PC-9 (cell line): ENCODE results near the gene NAGK. TPM values are rescaled to one million over a fixed set of nuclear protein-coding genes. Genes with fewer than 3 reads are reported as not detected.

Experiments used
- BruUV-seq: library from RNA; stranded (reverse); fragments of 400-500 nt; replicated peaks from 2 replicates; lab custom pipeline; 2021; lab: Mats Ljungman, UMichigan
- CTCF ChIA-PET: fragments of 300-600 bp; sonication (Branson Sonifier 250); formaldehyde crosslinking; loops from one replicate; lab custom pipeline; 2022; ENCODE audit warnings: antibody characterized with exemption; lab: Charles Lee
- POLR2A ChIA-PET: fragments of 300-600 bp; sonication (Branson Sonifier 250); formaldehyde crosslinking; loops from one replicate; lab custom pipeline; 2022; ENCODE audit warnings: antibody characterized with exemption; ENCODE audit not compliant: unreplicated experiment; lab: Charles Lee
- DNase-seq, 2 experiments: peaks; one replicate each; pipeline versions ENCODE4 v3.0.0 to v3.0.0-alpha.2; 2015 to 2022; ENCODE audit warnings: mixed read lengths in 1 of 2
- H2AFZ ChIP-seq: fragments of 200-600 bp; sonication (generic); 2 replicates; pipeline ENCODE4 v1.8.1; 2017; ENCODE audit warnings: antibody characterized with exemption
- H3F3A ChIP-seq: fragments of 200-600 bp; sonication (generic); 2 replicates; pipeline ENCODE4 v1.8.1; 2017; ENCODE audit warnings: antibody characterized with exemption, mild to moderate bottlenecking, low read depth; ENCODE audit not compliant: insufficient read depth
- H3K27ac ChIP-seq: fragments of 200-600 bp; sonication (generic); 2 replicates; pipeline ENCODE4 v1.6.1; 2016; ENCODE audit warnings: mixed run types
- H3K27me3 ChIP-seq: fragments of 200-600 bp; sonication (generic); 2 replicates; pipeline ENCODE4 v1.6.1; 2016; ENCODE audit warnings: low read depth, mixed run types; ENCODE audit not compliant: insufficient read depth
- H3K36me3 ChIP-seq: fragments of 200-600 bp; sonication (generic); 2 replicates; pipeline ENCODE4 v1.6.1; 2016; ENCODE audit warnings: low read depth, mixed run types
- H3K4me1 ChIP-seq: fragments of 200-600 bp; sonication (generic); replicated peaks from 2 replicates; pipeline ENCODE4 v1.6.1; 2016; ENCODE audit warnings: mixed run types; ENCODE audit not compliant: insufficient read depth
- H3K4me2 ChIP-seq: fragments of 200-600 bp; sonication (generic); 2 replicates; pipeline ENCODE4 v1.6.1; 2017; ENCODE audit warnings: mixed run types
- H3K4me3 ChIP-seq: fragments of 200-600 bp; sonication (generic); 2 replicates; pipeline ENCODE4 v1.6.1; 2016; ENCODE audit warnings: mixed run types
- H3K79me2 ChIP-seq: fragments of 200-600 bp; sonication (generic); 2 replicates; pipeline ENCODE4 v1.6.1; 2017; ENCODE audit warnings: low read depth, mixed run types
- H3K9me2 ChIP-seq: fragments of 200-600 bp; sonication (generic); 2 replicates; pipeline ENCODE4 v1.8.1; 2017; ENCODE audit warnings: mild to moderate bottlenecking; ENCODE audit not compliant: insufficient read depth
- H3K9me3 ChIP-seq: fragments of 200-600 bp; sonication (generic); 2 replicates; pipeline ENCODE4 v1.8.1; 2016; ENCODE audit warnings: low read depth; ENCODE audit not compliant: insufficient read depth
- H4K20me1 ChIP-seq: fragments of 200-600 bp; sonication (generic); 2 replicates; pipeline ENCODE4 v1.8.1; 2017; ENCODE audit not compliant: insufficient read depth
- EZH2 ChIP-seq: fragments of 200-600 bp; sonication (generic); IDR thresholded peaks from 2 replicates; pipeline ENCODE4 v1.8.0; 2017; ENCODE audit warnings: antibody characterized with exemption, low read depth
- intact Hi-C: fragments of 100-400 bp; cut with micrococcal nuclease; formaldehyde crosslinking; loops from one replicate; pipeline ENCODE4 v1.10.0; 2022; ENCODE audit not compliant: unreplicated experiment
- total RNA-seq: library from RNA; stranded (reverse); gene quantifications from 2 replicates; pipeline ENCODE4 v1.2.3, GENCODE V29; 2021
- TF ChIP-seq, protein P1 (sequence below): fragments of 200-600 bp; sonication (generic); conservative IDR thresholded peaks from 2 replicates; pipeline ENCODE4 v1.6.1; 2017; ENCODE audit warnings: mixed run types, antibody characterized with exemption, mild to moderate bottlenecking, moderate library complexity

The NAGK gene
- total RNA-seq, 1 experiment from 2014 or later, result 34.1 TPM

DNA sequence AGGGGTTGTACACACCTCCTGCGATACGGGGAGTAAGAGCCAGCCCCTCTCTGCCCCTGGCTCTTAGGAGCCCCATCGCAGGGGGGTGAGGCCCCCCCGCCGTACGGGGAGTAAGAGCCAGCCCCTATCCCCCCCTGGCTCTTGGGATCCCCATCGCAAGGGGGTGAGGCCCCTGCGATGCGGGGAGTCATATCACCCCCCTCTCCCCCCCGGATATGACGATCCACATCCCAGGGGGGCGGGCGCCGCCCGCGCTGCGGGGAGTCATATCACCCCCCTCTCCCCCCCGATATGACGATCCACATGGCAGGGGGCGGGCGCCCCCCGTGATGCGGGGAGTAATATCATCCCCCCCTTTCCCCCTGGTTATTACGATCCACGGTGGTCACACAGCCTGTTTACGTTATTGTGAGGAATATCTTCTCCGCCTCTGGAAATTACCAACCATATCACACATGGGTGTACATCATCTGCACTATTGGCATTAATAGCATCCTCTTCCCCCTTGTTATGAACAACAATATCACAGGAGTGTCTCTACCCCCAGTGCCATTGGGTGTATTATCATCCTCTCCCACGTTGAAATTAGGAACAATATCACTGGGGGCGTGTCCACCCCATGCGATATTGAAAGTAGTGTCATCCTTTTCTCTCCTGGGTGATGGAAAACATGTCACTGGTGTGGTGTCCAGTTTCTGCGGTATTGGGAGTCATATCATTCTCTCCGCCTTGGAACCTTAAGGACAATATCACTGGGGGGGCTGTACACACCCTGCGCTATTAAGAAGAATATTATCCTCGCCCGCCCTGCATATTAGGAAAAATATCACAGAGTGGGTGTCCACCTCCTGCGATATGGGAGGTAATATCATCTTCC lies 24.7 kb upstream of the NAGK start:
- Histone ChIP-seq H3K4me1 (peaks cover 21% of the 10 kb centered on the region), H2AFZ (no peak overlapping the region), H3K36me3 (no peaks in the 10 kb centered on the region), H3K9me3 (no peaks in the 10 kb centered on the region), H4K20me1 (no peaks in the 10 kb centered on the region), H3K4me2 (no peak overlapping the region), H3F3A (no peaks in the 10 kb centered on the region), H3K79me2 (no peaks in the 10 kb centered on the region), H3K9me2 (no peaks in the 10 kb centered on the region), H3K27ac (no peak overlapping the region), H3K4me3 (no peak overlapping the region), H3K27me3 (no peaks in the 10 kb centered on the region)
- intact Hi-C loops, result no loop called here
- BruUV-seq, result no TSS peak
- POLR2A ChIA-PET, result no interaction called here
- no peak for DNase-seq
- TF ChIP-seq EZH2, result no peak
- TF ChIP-seq, protein P1, sequence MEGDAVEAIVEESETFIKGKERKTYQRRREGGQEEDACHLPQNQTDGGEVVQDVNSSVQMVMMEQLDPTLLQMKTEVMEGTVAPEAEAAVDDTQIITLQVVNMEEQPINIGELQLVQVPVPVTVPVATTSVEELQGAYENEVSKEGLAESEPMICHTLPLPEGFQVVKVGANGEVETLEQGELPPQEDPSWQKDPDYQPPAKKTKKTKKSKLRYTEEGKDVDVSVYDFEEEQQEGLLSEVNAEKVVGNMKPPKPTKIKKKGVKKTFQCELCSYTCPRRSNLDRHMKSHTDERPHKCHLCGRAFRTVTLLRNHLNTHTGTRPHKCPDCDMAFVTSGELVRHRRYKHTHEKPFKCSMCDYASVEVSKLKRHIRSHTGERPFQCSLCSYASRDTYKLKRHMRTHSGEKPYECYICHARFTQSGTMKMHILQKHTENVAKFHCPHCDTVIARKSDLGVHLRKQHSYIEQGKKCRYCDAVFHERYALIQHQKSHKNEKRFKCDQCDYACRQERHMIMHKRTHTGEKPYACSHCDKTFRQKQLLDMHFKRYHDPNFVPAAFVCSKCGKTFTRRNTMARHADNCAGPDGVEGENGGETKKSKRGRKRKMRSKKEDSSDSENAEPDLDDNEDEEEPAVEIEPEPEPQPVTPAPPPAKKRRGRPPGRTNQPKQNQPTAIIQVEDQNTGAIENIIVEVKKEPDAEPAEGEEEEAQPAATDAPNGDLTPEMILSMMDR, result no peak
- CTCF ChIA-PET, result no interaction called here

DNA sequence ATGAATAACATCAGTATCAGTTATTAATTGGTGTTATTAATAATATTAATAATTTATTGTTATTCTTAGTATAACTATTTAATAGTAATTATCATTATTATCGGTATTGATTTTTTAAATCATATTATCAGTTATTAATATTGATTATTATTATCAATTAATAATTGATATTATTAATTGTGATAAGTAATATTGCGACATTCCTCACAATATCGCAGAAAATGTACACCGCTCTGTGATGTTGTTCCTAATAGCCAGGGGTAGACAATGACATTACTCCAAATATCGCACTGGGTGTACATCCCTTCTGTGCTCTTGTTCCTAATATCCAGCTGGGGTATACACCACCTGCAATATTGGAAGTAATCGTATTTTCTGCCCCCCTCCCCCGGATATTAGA lies 23.3 kb upstream of the NAGK start:
- ChIA-PET CTCF (no interaction called here), POLR2A (no interaction called here)
- no peak overlapping the region for H3K27ac ChIP-seq
- H3K9me3 ChIP-seq, result no peaks in the 10 kb centered on the region
- H4K20me1 ChIP-seq, result no peaks in the 10 kb centered on the region
- H3K36me3 ChIP-seq, result no peaks in the 10 kb centered on the region
- no peak overlapping the region for H3K4me2 ChIP-seq
- no peak overlapping the region for H3K4me3 ChIP-seq
- H3K79me2 ChIP-seq, result no peaks in the 10 kb centered on the region
- no peak for TF ChIP-seq EZH2
- TF ChIP-seq, protein P1, result no peak
- H2AFZ ChIP-seq, result no peak overlapping the region
- DNase-seq, result no peak
- intact Hi-C loops, result no loop called here
- no peaks in the 10 kb centered on the region for H3K9me2 ChIP-seq
- H3F3A ChIP-seq, result no peaks in the 10 kb centered on the region; the same call in 1 of the 2 replicates
- no TSS peak for BruUV-seq
- H3K27me3 ChIP-seq, result no peaks in the 10 kb centered on the region
- H3K4me1 ChIP-seq, result peaks cover 30% of the 10 kb centered on the region

GRCh38 chr2:71045865-71046548 lies 22.4 kb upstream of the NAGK start:
- DNase-seq, result no peak
- H3K36me3 ChIP-seq, result no peaks in the 10 kb centered on the region
- no peaks in the 10 kb centered on the region for H3K79me2 ChIP-seq
- no peak overlapping the region for H3K4me2 ChIP-seq
- POLR2A ChIA-PET, result interaction anchor here (0.8 kb wide), 1 partner anchor 23 kb away, joined by 3 read pairs; no protein-coding TSS in a partner anchor
- BruUV-seq, result no TSS peak
- CTCF ChIA-PET, result no interaction called here
- H3K9me3 ChIP-seq, result no peaks in the 10 kb centered on the region
- no peak overlapping the region for H3K4me3 ChIP-seq
- H3K27ac ChIP-seq, result no peak overlapping the region
- intact Hi-C loops, result no loop called here
- no peaks in the 10 kb centered on the region for H3K9me2 ChIP-seq
- H3K4me1 ChIP-seq, result peaks cover 34% of the 10 kb centered on the region
- no peaks in the 10 kb centered on the region for H4K20me1 ChIP-seq
- no peaks in the 10 kb centered on the region for H3K27me3 ChIP-seq
- no peak overlapping the region for H2AFZ ChIP-seq
- no peaks in the 10 kb centered on the region; the same call in 1 of the 2 replicates for H3F3A ChIP-seq
- TF ChIP-seq, protein P1, result no peak
- no peak for TF ChIP-seq EZH2
